T-helper 22 cell (primary cell): ENCODE results near the gene TRIM27.
A peak's percentile ranks its signal among the peaks of the same experiment; 100 is the strongest.
"Not testable (repeated sequence)": the region's sequence is repeated elsewhere in the genome, so short reads cannot be mapped to it uniquely, and the experiment has no call there.

Experiments used
- DNase-seq: peaks from one replicate; pipeline ENCODE4 v3.0.0-alpha.2; 2020; ENCODE audit warnings: low read depth

TRIM27 gene

DNA sequence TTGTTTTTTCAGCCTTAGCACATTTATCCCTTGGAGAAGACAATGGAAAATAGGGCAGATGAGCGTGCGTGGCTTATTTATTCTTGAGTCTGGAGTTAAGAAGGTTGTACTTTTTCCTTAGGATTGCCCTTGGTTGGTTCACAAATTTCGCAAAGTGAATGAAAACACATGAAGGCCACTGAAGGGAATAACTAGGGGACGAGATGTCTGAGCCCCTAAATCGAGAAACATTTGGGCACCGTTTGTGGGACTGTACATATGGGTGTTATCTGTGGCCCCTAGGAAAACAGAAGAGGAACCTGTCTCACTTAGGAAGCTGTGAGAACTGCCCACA, 19.4 kb upstream of the TRIM27 start:
- no peak for DNase-seq

DNA sequence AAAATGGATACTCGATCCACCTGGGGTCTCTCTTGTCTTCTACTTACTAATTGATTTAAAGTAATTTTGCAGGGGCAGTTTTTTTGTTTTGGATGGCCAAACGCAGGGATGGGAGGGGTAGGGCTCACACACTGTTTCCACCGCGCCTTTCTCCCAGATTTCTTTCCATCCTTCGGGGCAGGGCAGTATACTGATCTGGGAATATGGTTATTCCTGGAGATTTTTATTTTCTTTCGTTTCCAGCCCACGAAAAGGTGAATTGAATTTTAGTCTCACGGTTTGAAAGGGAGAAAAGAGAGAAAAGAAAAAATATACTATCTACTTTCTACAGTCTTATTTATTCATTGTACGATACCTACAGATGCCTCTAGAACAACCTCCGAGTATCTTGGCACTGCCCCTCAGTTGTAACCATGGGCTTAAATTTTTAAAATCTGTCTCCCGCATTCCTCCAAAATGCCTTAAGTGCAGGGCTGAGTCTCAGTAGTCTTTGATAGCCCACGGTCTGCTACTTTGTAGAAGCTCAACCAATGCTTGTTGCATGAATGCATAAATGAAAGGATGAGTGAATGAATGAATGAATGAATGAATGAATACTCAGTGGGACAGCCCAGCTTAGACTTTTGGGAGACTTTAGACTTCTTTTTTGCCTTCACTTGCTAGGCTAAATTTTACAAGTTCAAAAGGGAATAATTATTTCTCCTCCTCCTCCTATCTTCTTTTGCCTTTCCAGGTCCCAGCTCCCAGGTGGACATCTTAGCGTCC, 18.1 kb upstream of the TRIM27 start:
- no peak for DNase-seq

DNA sequence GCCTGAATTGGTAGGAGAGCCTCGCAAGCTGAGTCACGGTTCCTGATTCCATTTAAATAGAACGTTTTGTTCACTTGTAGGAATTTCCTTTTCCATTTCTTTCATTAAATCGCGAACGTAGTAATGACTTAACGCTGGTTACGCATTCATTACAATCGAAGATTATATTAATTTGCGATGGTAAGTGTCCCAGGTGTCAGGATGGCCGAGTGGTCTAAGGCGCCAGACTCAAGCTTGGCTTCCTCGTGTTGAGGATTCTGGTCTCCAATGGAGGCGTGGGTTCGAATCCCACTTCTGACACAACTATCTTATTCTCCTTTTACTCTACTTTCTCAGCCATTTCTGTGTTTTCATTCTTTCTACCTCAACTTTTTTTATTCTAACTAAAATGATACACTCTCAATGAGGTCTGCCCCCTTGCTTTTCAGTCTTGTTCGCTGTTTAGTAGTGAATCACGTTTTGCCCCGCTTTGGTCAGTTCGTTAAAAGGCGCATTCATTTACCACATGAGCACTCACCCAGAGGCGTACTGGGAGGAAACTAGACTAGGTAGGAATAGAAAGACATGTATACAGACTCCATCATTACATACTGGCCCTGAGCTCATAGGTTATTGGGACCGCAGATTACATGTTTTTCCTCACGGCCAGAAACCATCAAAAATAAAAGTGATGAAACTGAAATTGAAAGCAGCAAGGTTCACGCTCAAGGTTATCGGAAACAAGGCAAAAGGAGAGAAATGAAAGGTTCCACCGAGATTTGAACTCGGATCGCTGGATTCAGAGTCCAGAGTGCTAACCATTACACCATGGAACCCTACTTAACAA, 17.3 kb upstream of the TRIM27 start:
- peak; percentile 54 for DNase-seq

DNA sequence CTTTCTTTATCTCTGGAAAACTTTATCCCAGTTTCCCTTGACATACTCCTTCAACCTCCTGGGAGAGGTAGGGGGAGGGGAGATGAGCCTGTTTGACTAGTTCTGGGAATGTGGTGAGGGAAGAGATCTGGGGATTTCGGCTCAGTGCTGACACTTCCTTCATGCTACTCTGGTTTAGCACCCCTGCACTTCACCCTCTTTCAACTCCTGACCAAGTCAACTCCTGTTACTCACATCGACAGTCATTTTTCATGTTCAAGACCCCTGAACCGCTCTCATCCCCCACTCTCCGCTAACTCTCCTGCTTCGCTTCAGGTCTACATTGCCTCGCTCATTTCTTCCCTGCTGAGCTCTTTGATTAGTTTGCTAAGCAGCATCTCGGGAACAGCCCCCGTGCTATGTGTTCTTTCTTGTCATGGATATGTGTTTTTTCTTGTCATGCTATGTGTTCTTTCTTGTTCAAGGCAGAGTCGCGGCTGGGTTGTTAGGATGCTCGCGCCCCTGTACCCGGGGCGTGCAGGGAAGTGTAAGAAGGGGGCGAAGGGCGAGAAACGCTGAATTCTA, 16.6 kb upstream of the TRIM27 start:
- DNase-seq = no peak

DNA sequence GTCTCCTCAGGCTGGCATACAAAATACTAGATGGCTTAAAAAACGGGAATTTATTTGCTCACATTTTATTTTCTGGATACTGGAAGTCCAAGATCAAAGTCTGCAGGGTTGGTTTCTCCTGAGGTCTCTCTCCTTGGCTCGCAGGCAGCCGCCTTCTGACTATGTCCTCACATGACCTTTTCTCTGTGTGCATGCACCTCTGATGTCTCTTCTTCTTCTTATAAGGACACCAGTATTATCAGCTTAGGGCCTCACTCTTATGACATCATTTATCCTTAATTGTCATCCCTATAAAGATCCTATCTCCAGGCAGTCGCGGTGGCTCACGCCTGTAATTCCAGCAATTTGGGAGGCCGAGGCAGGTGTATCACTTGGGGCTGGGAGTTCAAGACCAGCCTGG, 9.3 kb upstream of the TRIM27 start:
- DNase-seq = no peak

DNA sequence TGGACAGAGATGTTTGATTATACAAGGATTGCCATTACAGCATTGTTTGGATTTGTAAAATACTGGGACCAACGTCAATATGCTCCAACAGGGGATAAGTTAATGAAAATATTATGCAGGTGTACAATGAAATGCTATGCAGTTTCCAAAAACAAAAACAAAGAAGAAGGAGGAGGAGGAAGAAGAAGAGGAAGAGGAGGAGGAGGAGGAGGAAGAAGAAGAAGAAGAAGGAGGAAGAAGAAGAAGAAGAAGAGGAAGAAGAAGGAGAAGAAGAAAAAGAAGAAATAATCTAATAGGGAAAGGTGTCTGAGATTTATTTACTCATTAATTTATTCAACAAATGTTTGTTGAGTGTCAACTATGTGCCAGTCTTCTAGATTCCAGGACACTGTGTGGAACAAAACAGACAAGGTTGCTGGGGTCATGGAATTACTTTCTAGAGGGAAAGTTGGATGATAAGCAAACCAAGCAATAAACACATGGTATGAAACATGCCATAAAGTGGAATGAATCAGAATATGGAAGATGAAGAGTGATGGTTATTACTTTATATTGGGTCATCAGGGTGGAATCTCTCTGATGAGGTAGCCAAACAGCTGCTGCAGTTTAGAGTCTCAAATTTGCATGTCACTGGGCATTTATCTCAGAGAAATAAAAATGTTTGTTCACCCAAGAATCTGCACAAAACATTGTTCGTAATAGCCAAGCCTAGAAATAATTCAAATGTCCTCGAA, 6.3 kb upstream of the TRIM27 start:
- no peak for DNase-seq

DNA sequence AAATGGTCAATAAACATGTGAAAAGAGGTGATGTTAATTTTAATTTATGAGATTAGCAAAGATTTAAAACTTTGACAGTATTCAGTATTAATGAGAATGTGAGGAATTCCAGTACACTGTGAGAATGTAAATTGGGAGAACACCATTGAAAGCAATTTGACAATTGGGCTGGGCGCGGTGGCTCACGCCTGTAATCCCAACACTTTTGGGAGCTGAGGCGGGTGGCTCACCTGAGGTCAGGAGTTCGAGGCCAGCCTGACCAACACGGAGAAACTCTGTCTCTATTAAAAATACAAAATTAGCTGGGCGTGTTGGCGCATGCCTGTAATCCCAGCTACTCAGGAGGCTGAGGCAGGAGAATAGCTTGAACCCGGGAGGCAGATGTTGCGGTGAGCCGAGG, 5.6 kb upstream of the TRIM27 start:
- DNase-seq = not testable (repeated sequence)

DNA sequence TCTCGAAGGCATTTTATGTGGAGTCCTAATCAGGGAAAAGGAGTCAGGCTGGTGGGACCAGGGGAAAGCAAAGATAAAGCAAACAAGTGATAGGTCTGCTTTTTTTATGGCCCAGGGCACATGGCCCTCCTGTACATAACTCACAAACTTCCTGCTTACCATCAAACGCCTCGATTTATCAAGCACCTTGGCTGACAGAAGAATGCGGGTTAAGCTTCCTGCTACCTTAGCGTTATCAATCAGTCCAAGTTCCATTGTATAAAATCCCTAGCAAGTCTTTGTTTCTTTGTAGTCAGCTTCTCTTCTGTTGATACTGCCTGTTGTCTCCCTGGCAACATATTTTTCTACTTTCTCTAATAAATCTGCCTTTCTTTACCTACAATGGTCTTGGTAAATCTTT, 4.1 kb upstream of the TRIM27 start:
- no peak for DNase-seq

DNA sequence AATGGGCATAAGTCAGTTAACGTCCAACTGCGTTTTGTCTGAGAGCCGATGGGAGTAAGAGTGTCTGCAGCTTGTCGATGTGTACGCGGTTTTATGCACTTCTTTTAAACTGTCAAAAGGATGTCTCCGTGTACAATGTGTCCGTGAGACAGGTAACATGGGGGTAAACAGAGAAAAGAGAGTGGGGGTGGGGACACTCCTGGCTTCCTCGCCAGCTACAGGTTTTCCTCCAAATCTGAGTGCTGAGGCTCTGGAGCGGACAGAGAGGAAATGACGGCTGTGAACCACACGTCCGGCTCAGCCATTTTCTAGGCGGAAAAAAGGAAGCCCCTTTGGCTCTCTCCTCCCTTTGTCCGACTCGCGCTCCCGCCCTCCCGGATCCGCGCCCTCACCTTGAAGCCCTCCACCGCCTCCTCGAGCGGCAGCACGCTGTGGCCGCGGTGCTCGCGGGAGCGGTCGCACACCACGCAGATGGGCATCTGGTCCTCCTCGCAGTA, 916 bp downstream of the TRIM27 start:
- DNase-seq = peak; percentile 13

DNA sequence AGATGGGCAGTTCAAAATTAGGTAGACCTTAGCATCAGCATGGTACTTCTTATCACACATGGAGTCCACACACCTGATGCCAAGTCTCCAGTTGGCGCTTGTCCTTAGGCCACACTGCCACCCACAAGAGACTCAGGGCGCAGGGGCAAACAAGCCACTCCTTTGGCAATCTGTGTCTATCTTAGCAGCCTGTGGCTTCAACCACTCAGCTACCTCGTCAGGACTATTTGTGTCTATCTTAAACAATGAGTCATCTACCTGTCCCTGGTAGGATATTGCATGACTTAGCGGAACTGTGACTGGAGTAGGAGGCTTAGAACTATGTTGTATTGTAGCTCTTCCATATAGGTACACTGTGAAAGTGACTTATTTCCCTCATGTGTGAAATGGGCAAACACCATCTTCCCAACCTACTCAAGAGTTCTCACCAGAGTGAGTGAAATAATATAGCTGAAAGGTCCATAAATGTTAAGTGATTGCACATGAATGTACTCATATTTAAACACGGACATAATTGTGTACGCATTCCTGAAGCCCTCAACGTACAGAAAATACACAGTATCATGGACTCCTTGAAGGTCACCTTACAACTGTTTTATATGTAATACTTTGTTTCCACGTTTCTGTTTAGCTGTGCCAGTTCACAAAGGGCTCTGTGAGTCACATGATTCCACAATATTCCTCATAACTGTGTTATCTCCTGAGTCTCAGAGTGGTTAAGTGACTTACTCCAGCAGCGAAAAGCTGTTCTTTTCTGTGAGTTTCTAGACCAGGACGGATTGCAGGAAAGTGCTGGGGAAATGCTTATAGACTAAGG, 1.6 kb downstream of the TRIM27 start:
- no peak for DNase-seq

DNA sequence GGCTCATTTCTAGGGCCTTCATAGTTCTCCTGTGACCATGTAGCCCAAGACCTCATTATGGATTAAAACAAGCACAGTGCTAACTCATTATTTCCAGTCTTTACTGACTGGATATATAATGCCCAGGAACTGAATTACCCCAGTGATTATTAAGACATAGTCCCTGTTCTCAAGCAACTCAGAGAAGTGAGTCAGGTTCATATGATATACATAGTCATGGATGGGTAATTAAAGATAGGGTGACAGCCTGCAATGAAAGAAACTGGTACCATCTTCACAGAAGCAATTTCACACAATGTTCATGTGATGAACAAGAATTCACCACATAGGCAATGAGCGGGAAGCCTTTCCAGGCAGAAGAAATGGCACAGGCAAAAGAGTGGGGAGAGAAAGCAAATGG, 3.5 kb downstream of the TRIM27 start:
- DNase-seq = no peak

DNA sequence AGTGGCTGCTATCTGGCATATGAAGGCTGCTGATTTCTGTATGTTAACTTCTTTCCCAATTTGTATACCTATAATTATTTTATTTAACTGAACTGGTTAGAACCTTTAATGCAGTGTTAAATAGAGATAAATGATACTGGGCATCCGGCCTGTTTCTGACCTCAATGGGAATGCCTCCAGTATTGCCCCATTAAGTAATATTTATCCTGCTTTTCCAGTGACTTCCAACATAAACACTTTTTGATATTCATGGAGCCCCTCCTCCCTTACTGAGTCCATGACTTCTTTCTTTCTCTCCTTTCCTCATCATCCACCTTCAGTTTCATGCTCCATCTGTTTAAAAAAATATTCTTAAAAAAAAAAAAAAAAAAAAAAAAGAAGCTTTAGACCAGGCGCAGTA, 8.8 kb downstream of the TRIM27 start:
- DNase-seq = no peak

DNA sequence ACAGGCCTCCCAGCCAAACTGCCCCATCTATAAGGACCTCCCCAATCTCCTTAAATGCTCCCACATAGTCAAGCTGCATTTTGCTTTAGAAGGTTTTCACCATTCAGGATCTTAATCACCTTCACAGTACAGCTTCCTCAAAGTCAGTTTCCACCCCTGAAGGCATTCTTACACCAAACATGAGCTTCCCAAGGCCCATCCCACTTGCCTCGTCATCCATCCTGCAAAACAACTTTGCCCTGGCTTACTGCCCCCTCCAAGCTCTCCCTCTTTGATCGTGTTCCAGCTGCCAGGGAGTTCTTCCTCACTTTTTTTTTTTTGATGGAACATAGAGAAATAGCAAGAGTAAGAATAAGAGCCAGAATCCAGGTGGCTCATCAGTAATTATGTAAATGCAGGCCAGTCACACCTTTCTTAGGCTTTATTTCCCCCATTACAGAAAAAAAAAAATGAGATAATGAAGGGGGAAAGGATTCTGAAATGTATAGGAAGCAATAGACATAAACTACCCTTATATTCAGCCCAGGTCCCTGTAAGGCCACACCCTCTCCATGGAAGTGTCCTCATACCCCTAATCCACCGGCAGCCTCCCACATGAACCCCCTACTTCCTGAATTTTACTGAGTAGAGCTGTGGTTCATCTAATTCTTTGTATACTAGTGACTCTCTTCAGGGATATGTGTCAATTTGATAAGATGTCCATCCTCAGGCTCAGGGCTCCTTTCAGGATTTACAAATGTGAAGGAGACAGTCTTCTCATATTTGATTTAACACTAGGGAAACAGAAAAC, 12.7 kb downstream of the TRIM27 start:
- no peak for DNase-seq

DNA sequence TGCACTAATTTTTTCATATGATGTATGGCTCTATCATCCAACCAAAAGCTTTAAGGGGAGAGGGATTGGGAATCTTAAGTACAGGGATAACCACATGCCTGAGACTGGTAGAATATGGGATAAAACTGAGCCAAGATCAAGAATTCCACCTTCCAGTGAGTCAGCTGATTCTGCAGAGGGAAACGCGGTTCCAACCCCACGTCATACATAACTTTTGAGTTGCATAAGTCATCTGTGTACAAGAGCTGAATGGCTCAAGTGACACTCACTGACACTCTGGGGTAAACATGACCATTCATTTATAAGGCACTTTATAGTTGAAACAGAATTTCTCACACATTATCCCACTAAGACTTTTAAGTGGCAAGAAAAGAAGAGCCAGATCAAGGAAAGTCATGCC, 16.4 kb downstream of the TRIM27 start:
- DNase-seq = no peak

DNA sequence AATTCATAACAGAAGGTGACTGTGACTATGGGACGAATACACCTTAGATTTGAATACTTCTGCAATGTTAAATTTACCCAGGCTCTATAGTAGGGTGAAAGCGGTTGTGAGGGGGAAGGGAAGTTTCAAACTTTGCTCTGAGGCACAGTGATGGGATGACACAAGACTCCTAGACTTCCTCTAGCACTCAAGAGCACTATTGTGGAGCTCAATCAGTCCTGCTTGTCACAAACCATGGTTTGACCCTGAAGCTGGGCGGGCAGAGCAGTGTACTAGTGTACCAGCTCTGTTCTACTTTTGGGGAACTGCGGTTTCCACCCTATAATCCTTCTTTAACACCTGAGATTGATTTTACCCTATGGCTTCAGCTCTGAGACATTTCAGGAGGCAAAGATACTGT, 17.1 kb downstream of the TRIM27 start:
- DNase-seq = no peak

DNA sequence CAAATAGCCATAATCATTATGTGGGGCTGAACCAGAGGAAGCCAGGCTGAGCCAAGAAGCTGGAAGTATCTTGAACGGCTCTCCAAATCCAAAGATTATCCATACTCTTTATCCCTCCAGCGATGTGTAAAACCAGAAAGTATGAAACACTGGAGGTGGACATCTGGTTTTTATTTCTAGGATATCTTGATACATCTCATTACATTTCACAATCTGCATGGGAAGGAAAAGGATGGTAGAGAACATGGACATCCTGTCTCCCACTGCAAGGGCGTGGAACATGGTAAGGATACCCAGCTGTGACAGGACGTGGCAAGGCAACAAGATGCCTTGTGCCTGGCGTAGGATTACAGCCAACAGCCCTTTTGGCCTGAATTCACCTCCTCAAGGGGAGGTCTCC, 20.1 kb downstream of the TRIM27 start:
- DNase-seq = no peak

DNA sequence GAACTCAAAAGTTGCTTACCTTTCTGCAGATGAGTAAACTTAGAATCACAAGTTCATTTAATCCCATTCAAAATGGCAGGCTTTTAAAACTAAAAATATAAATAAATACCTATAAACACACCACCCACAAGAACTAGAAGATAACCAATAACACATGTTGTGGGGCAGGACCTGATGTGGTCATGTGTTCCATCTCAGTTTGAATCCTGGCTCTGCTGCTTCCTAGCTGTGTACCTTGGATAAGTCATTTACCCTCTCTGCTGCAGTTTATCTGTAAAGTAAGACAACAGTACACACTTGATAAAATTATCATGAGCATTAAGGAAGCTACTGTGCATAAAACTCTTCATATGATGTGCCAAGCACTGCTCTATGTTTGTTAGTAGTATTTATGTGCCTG, 22.0 kb downstream of the TRIM27 start:
- no peak for DNase-seq

DNA sequence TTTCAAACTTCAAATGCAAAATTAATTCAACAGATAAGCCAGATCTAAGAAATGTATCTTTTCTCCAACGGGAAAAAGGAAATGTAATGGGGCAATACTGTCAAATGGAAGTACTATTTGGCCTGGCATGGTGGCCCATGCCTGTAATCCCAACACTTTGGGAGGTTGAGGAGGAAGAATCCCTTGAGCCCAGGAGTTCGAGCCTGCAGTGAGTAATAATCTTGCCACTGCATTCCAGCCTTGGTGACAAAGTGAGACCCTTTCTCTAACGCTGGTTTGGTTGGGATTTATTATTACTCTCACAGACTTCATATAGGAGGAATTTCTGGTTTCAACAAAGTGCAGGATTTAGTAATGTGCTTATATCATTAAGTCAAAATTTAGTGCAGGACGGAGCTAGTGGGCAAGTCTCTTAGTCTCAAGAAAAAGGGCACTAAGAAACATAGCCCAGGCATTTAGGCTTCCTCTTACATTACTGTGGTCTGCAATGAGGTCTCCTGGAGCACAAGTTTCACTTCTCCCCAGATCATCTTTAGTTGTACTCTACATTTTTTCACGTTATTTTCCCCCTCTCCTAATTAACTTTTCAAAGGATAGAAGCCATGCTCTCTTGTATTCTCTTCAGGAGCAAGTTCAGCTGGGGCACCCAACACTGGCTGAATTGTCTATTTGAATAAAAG, 23.1 kb downstream of the TRIM27 start:
- DNase-seq = no peak

DNA sequence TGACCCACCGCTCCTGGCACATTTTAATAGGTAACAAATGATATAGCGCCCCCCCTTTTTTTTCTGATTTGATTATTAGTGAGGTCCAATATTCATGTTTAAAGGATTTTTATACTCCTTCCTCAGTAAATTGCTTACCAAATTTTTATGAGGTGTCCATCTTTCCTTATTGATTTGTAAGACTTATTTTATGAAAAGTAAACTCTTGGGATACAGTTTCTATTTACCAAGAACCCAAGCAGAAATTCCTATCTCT, 25.1 kb downstream of the TRIM27 start:
- no peak for DNase-seq

DNA sequence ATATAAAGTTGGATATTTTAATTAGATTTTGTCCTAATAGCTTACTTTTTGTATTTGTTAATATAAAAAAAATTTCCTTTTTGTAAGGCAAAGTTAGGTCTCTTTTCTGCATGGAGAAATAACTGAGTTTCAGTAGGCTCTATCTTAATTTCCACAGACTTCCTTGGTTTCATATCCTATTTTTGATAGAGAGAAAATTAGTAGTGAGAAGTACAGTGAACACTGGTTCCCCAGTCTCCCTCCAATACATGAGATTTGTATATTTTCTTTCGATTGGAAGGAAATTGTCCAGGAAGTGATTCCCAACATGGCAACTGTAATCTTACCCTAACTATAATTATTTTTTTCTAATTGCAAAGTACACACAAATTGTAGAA, 26.4 kb downstream of the TRIM27 start:
- DNase-seq = no peak
